HepG2 (cell line): Measurements from ENCODE around the gene RICTOR. TPM values are rescaled to one million over a fixed set of nuclear protein-coding genes. Genes with fewer than 3 reads are reported as not detected.

Experiments used
- ATAC-seq: fragments of 200-7000 bp; cut with Tn5 transposase; 3 replicates; pipeline ENCODE4 v1.9.1; 2020; ENCODE audit warnings: mild to moderate bottlenecking, moderate library complexity
- BruUV-seq: library from RNA; stranded (reverse); fragments of 400-500 nt; replicated peaks from 2 replicates; lab custom pipeline; 2021; lab: Mats Ljungman, UMichigan
- CTCF ChIA-PET: fragments of 300-600 bp; formaldehyde crosslinking; extraction: SDS; loops from one replicate; lab custom pipeline; 2021; ENCODE audit warnings: low total read pairs, inconsistent platforms, low intra/inter-chr PET ratio; lab: Yijun Ruan, JAX
- POLR2A ChIA-PET: fragments of 350-600 bp; sonication (Branson Sonifier 250); formaldehyde crosslinking; loops from one replicate; lab custom pipeline; 2020; ENCODE audit warnings: antibody characterized with exemption, inconsistent platforms; lab: Yijun Ruan, JAX
- DNase-seq: peaks from one replicate; pipeline ENCODE4 v3.0.0-alpha.2; 2015; ENCODE audit warnings: low spot score
- FAIRE-seq: peaks from 3 replicates; lab custom pipeline; 2011; peaks lifted over from hg19 to GRCh38; lab: Jason Lieb, UNC
- H2AFZ ChIP-seq: one replicate; pipeline ENCODE4 v1.6.1; 2011; ENCODE audit warnings: low read length, inconsistent platforms
- H3K27ac ChIP-seq: fragments of 300-600 bp; 3 replicates; pipeline ENCODE4 v1.8.0; 2011; ENCODE audit warnings: mixed run types, mild to moderate bottlenecking, mixed read lengths, low read length, inconsistent platforms; ENCODE audit not compliant: insufficient read depth; ENCODE audit errors: extremely low read length
- H3K27me3 ChIP-seq, 2 experiments: fragments of 200-600 bp in 1 of 2; 2 replicates in 1 of 2; 3 replicates in 1 of 2; pipeline versions ENCODE4 v1.6.0 to v1.8.0; 2011; ENCODE audit warnings: low read length in 2 of 2, mild to moderate bottlenecking in 2 of 2, moderate library complexity in 2 of 2, inconsistent platforms in 1 of 2; ENCODE audit not compliant: insufficient read depth in 2 of 2, control insufficient read depth in 1 of 2
- H3K36me3 ChIP-seq, 2 experiments: fragments of 200-600 bp in 1 of 2; replicated peaks in 1 of 2; 2 replicates in 1 of 2; 3 replicates in 1 of 2; pipeline versions ENCODE4 v1.5.1 to v1.8.0; 2011; ENCODE audit warnings: low read length in 2 of 2, inconsistent platforms in 1 of 2; ENCODE audit not compliant: insufficient read depth in 2 of 2, control insufficient read depth in 1 of 2
- H3K4me1 ChIP-seq: 2 replicates; pipeline ENCODE4 v1.5.1; 2012; ENCODE audit warnings: low read length, inconsistent platforms; ENCODE audit not compliant: insufficient read depth
- H3K4me2 ChIP-seq: 2 replicates; pipeline ENCODE4 v1.6.0; 2011; ENCODE audit warnings: low read depth, low read length, inconsistent platforms
- H3K4me3 ChIP-seq, 3 experiments: fragments of 200-600 bp in 1 of 3; sonication (generic), shearing (Covaris generic) in 1 of 3; replicated peaks in 1 of 3; 2 replicates each; pipeline ENCODE4 v1.5.1; 2011 to 2016; ENCODE audit warnings: low read length in 3 of 3, inconsistent platforms in 2 of 3, low read depth in 2 of 3, mild to moderate bottlenecking in 2 of 3, control low read depth in 1 of 3, mixed read lengths in 1 of 3; ENCODE audit not compliant: insufficient read depth in 1 of 3
- H3K79me2 ChIP-seq: one replicate; pipeline ENCODE4 v1.6.1; 2011; ENCODE audit warnings: low read length, inconsistent platforms; ENCODE audit not compliant: insufficient read depth
- H3K9ac ChIP-seq: 2 replicates; pipeline ENCODE4 v1.6.0; 2011; ENCODE audit warnings: mild to moderate bottlenecking, low read depth, low read length, inconsistent platforms; ENCODE audit not compliant: insufficient read depth
- H3K9me3 ChIP-seq: 2 replicates; pipeline ENCODE4 v1.5.1; 2012; ENCODE audit warnings: mild to moderate bottlenecking, low read length
- H4K20me1 ChIP-seq: 2 replicates; pipeline ENCODE4 v1.6.0; 2011; ENCODE audit warnings: inconsistent platforms, mild to moderate bottlenecking, low read length, moderate library complexity; ENCODE audit not compliant: insufficient read depth
- ATF6 ChIP-seq: sonication (generic); formaldehyde crosslinking; conservative IDR thresholded peaks from 2 replicates; pipeline ENCODE4 v1.4.0; 2020; ENCODE audit warnings: missing genetic modification reagents
- CREB3 ChIP-seq: sonication (generic); formaldehyde crosslinking; IDR thresholded peaks from 2 replicates; pipeline ENCODE4 v1.5.0; 2020; ENCODE audit warnings: missing genetic modification reagents
- GATA4 ChIP-seq: sonication (generic); IDR thresholded peaks from 2 replicates; pipeline ENCODE4 v1.6.1; 2016; ENCODE audit warnings: antibody characterized with exemption, low read depth, borderline replicate concordance
- MAFK ChIP-seq, 2 experiments: IDR thresholded peaks in 1 of 2; conservative IDR thresholded peaks in 1 of 2; 2 replicates each; pipeline ENCODE4 v1.6.1; 2011; ENCODE audit warnings: improper control_type of control experiment in 2 of 2, low read length in 2 of 2
- MTF2 ChIP-seq: sonication (generic); formaldehyde crosslinking; IDR thresholded peaks from 2 replicates; pipeline ENCODE4 v1.5.0; 2020; ENCODE audit warnings: missing genetic modification reagents, borderline replicate concordance
- POLR2AphosphoS5 ChIP-seq: IDR thresholded peaks from 2 replicates; pipeline ENCODE4 v1.6.1; 2012; ENCODE audit warnings: low read depth, low read length
- SNAPC5 ChIP-seq: sonication (generic); formaldehyde crosslinking; IDR thresholded peaks from 2 replicates; pipeline ENCODE4 v1.8.1; 2023; ENCODE audit warnings: mild to moderate bottlenecking, missing genetic modification reagents, borderline replicate concordance
- TARDBP ChIP-seq: sonication (generic); formaldehyde crosslinking; IDR thresholded peaks from 2 replicates; pipeline ENCODE4 v1.8.0; 2022; ENCODE audit warnings: mild to moderate bottlenecking, missing genetic modification reagents
- XBP1 ChIP-seq: sonication (generic); formaldehyde crosslinking; IDR thresholded peaks from 2 replicates; pipeline ENCODE4 v1.5.0; 2020; ENCODE audit warnings: missing genetic modification reagents
- ZNF317 ChIP-seq: sonication (generic); formaldehyde crosslinking; IDR thresholded peaks from 2 replicates; pipeline ENCODE4 v1.5.0; 2020; ENCODE audit warnings: mild to moderate bottlenecking, missing genetic modification reagents
- ZNF737 ChIP-seq: sonication (generic); formaldehyde crosslinking; IDR thresholded peaks from 2 replicates; pipeline ENCODE4 v1.5.0; 2020; ENCODE audit warnings: missing genetic modification reagents, mild to moderate bottlenecking, borderline replicate concordance
- WGBS: methylation state at CpG from one replicate; pipeline ENCODE4 v1.1.6; 2017; ENCODE audit warnings: low lambda C conversion rate; 5-methylcytosine and 5-hydroxymethylcytosine counted together
- in situ Hi-C: cut with HindIII; loops from 2 replicates; pipeline ENCODE4 v1.10.0; 2017; ENCODE audit warnings: low pct_unique_long_range_greater_than_20kb; ENCODE audit not compliant: extremely low pct_ligation_motif_present
- intact Hi-C: fragments of 100-400 bp; cut with micrococcal nuclease; formaldehyde crosslinking; loops from one replicate; pipeline ENCODE4 v1.10.0; 2022; ENCODE audit not compliant: unreplicated experiment
- polyA plus RNA-seq, 8 experiments: library from polyadenylated mRNA; depleted of rRNA in 3 of 8; stranded (reverse) in 7 of 8; unstranded in 1 of 8; fragments of >200 nt; fragmentation: Illumina TruSeq in 4 of 8; extraction: Trizol in 4 of 8; gene quantifications; 2 replicates each; pipeline versions ENCODE4 v1.2.1 to v1.2.3, GENCODE V29; 2011 to 2016; ENCODE audit warnings: low read depth in 4 of 8, missing spikeins in 1 of 8, mixed read lengths in 1 of 8; ENCODE audit not compliant: insufficient read depth in 1 of 8
- total RNA-seq, 5 experiments: library from RNA; depleted of rRNA; stranded (reverse); fragments of >200 nt; fragmentation: Illumina TruSeq; extraction: Trizol; gene quantifications; 2 replicates each; pipeline ENCODE4 v1.2.3, GENCODE V29; 2016; ENCODE audit warnings: low read depth in 1 of 5
- TF ChIP-seq, protein P1 (sequence below): sonication (generic); formaldehyde crosslinking; IDR thresholded peaks from one replicate; pipeline ENCODE4 v1.5.1; 2020; ENCODE audit warnings: mild to moderate bottlenecking, missing genetic modification reagents; ENCODE audit errors: not compliant biosample characterization
- TF ChIP-seq, protein P2 (sequence below): sonication (generic); formaldehyde crosslinking; IDR thresholded peaks from 2 replicates; pipeline ENCODE4 v1.4.0; 2020; ENCODE audit warnings: missing genetic modification reagents, low read depth, mild to moderate bottlenecking, borderline replicate concordance

RICTOR gene
- total and polyA plus RNA-seq, 2 of the 13 experiments (the other 11 are each of a cell fraction or from before 2014, with no cell fraction given) = 10.7 to 15.4 TPM

GRCh38 chr5:38916802-38917201, 157.4 kb downstream of the RICTOR start:
- BruUV-seq = no TSS peak
- in situ Hi-C loops = no loop called here
- no peak for ATAC-seq
- TF ChIP-seq MTF2 (CRISPR knock-in tag) = no peak
- no peak for TF ChIP-seq POLR2AphosphoS5
- TF ChIP-seq ZNF317 = no peak
- TF ChIP-seq ZNF737 (CRISPR knock-in tag) = no peak
- TF ChIP-seq SNAPC5 = no peak
- TF ChIP-seq CREB3 (CRISPR knock-in tag) = no peak
- TF ChIP-seq, protein P1, sequence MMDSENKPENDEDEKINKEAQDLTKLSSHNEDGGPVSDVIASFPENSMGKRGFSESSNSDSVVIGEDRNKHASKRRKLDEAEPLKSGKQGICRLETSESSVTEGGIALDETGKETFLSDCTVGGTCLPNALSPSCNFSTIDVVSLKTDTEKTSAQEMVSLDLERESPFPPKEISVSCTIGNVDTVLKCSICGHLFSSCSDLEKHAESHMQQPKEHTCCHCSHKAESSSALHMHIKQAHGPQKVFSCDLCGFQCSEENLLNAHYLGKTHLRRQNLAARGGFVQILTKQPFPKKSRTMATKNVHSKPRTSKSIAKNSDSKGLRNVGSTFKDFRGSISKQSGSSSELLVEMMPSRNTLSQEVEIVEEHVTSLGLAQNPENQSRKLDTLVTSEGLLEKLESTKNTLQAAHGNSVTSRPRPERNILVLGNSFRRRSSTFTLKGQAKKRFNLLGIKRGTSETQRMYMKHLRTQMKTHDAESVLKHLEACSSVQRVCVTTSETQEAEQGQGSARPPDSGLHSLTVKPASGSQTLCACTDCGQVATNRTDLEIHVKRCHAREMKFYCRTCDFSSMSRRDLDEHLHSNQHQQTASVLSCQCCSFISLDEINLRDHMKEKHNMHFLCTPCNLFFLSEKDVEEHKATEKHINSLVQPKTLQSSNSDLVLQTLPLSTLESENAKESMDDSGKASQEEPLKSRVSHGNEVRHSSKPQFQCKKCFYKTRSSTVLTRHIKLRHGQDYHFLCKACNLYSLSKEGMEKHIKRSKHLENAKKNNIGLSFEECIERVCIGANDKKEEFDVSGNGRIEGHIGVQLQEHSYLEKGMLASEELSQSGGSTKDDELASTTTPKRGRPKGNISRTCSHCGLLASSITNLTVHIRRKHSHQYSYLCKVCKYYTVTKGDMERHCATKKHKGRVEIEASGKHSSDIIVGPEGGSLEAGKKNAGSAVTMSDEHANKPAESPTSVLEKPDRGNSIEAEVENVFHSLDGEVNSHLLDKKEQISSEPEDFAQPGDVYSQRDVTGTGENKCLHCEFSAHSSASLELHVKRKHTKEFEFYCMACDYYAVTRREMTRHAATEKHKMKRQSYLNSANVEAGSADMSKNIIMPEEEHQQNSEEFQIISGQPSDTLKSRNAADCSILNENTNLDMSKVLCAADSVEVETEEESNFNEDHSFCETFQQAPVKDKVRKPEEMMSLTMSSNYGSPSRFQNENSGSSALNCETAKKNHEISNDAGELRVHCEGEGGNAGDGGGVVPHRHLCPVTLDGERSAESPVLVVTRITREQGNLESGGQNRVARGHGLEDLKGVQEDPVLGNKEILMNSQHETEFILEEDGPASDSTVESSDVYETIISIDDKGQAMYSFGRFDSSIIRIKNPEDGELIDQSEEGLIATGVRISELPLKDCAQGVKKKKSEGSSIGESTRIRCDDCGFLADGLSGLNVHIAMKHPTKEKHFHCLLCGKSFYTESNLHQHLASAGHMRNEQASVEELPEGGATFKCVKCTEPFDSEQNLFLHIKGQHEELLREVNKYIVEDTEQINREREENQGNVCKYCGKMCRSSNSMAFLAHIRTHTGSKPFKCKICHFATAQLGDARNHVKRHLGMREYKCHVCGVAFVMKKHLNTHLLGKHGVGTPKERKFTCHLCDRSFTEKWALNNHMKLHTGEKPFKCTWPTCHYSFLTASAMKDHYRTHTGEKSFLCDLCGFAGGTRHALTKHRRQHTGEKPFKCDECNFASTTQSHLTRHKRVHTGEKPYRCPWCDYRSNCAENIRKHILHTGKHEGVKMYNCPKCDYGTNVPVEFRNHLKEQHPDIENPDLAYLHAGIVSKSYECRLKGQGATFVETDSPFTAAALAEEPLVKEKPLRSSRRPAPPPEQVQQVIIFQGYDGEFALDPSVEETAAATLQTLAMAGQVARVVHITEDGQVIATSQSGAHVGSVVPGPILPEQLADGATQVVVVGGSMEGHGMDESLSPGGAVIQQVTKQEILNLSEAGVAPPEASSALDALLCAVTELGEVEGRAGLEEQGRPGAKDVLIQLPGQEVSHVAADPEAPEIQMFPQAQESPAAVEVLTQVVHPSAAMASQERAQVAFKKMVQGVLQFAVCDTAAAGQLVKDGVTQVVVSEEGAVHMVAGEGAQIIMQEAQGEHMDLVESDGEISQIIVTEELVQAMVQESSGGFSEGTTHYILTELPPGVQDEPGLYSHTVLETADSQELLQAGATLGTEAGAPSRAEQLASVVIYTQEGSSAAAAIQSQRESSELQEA (CRISPR knock-in tag) = no peak
- no peak for TF ChIP-seq GATA4
- no peak for TF ChIP-seq TARDBP (CRISPR knock-in tag)
- TF ChIP-seq ATF6 (CRISPR knock-in tag) = no peak
- TF ChIP-seq, protein P2, sequence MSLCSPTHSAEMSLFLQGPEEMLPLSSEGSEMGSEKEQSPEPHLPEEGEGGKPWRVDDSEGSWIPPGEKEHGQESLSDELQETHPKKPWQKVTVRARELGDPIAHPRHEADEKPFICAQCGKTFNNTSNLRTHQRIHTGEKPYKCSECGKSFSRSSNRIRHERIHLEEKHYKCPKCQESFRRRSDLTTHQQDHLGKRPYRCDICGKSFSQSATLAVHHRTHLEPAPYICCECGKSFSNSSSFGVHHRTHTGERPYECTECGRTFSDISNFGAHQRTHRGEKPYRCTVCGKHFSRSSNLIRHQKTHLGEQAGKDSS (CRISPR knock-in tag) = no peak
- no peak for TF ChIP-seq MAFK (conservative IDR thresholded peaks at IDR 0.05 in 1 of 2, IDR thresholded peaks at IDR 0.05 in 1 of 2; ENCODE audit: low read length in 2 of 2)
- no peak for TF ChIP-seq XBP1 (CRISPR knock-in tag)

More at GRCh38 chr5:38916802-38917201, 157.4 kb downstream of the RICTOR start:
- Histone ChIP-seq H3K27ac (no peak overlapping the region), H3K4me2 (no peak overlapping the region), H3K4me1 (no peaks in the 10 kb centered on the region), H2AFZ (no peak overlapping the region), H3K36me3 (peaks cover 9 to 36% of the 10 kb centered on the region in 2 experiments; a peak in 4 of 5 replicates), H4K20me1 (peaks cover 5% of the 10 kb centered on the region; the same call in 1 of the 2 replicates), H3K27me3 (no peaks in the 10 kb centered on the region), H3K9ac (no peak overlapping the region), H3K9me3 (no peaks in the 10 kb centered on the region), H3K79me2 (no peaks in the 10 kb centered on the region), H3K4me3 (no peak overlapping the region)
- intact Hi-C loops = no loop called here
- no peak for DNase-seq
- FAIRE-seq = no peak
- whole genome bisulfite sequencing = 79% methylated on average over 7 of the region's 7 CpGs
- ChIA-PET POLR2A (no interaction called here), CTCF (no interaction called here)
